ENCODE results near the gene NPY5R.

DNA sequence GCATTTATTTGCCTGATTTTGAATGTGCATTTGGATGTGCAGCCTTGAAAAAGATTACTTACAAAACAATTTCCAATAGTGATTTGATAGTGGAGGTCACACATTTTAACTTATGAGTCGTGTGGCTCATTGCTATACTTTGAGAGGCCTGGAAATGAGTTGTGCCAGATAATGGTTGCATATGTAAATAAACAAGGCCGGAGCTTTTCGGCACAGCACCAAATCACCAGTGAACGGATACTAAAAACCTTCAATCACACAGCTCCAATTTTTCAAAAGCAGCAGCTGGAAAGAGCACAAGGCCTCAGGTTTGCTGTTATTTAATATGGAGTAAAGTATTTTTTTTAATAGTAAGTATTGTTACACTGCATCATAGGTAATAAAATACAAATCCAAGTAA, 57.2 kb downstream of the NPY5R start:
- TF ChIP-seq, protein P1, sequence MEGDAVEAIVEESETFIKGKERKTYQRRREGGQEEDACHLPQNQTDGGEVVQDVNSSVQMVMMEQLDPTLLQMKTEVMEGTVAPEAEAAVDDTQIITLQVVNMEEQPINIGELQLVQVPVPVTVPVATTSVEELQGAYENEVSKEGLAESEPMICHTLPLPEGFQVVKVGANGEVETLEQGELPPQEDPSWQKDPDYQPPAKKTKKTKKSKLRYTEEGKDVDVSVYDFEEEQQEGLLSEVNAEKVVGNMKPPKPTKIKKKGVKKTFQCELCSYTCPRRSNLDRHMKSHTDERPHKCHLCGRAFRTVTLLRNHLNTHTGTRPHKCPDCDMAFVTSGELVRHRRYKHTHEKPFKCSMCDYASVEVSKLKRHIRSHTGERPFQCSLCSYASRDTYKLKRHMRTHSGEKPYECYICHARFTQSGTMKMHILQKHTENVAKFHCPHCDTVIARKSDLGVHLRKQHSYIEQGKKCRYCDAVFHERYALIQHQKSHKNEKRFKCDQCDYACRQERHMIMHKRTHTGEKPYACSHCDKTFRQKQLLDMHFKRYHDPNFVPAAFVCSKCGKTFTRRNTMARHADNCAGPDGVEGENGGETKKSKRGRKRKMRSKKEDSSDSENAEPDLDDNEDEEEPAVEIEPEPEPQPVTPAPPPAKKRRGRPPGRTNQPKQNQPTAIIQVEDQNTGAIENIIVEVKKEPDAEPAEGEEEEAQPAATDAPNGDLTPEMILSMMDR (IDR thresholded peaks at IDR 0.05), result no peak
- TF ChIP-seq POLR2A (IDR thresholded peaks at IDR 0.05), result no peak

All from prostate gland (tissue), 2 donors.